T-helper 17 cell (primary cell): Measurements from ENCODE around the gene WDCP. TPM values are rescaled to one million over a fixed set of nuclear protein-coding genes. Genes with fewer than 3 reads are reported as not detected.

ENCODE experiments used
- ATAC-seq: fragments of 150-1000 bp; cut with Tn5 transposase; 2 replicates; pipeline ENCODE4 v1.10.0; 2021; ENCODE audit warnings: mild to moderate bottlenecking, moderate library complexity
- DNase-seq, 3 donors: peaks; one replicate each; pipeline versions ENCODE4 v3.0.0 to v3.0.0-alpha.2; 2020 to 2021
- H3K9me3 ChIP-seq: one replicate; pipeline ENCODE4 v1.7.0; 2013; ENCODE audit warnings: low read length, mild to moderate bottlenecking; ENCODE audit not compliant: control insufficient read depth, poor library complexity, severe bottlenecking
- H3K27ac Mint-ChIP-seq: one replicate; pipeline ENCODE4 v1.8.0; 2022; ENCODE audit warnings: mild to moderate bottlenecking, moderate library complexity, mixed read lengths
- H3K27me3 Mint-ChIP-seq: one replicate; pipeline ENCODE4 v1.8.0; 2022; ENCODE audit warnings: mixed read lengths
- H3K36me3 Mint-ChIP-seq: one replicate; pipeline ENCODE4 v1.8.0; 2022; ENCODE audit warnings: low read depth, mixed read lengths
- H3K4me1 Mint-ChIP-seq: one replicate; pipeline ENCODE4 v1.8.0; 2022; ENCODE audit warnings: mild to moderate bottlenecking, mixed read lengths
- H3K4me3 Mint-ChIP-seq: one replicate; pipeline ENCODE4 v1.8.0; 2022; ENCODE audit warnings: mild to moderate bottlenecking, moderate library complexity, mixed read lengths
- total RNA-seq, 4 donors: library from RNA in 2 of 4; stranded (reverse) in 2 of 4; gene quantifications; one replicate each; pipeline ENCODE4 v1.2.3 and lab custom pipeline; 2022 to 2026

The WDCP gene
- total RNA-seq, 2 donors from 2014 or later = 3.4 to 3.7 TPM

GRCh38 chr2:24077535-24077877 lies 30.3 kb upstream of the WDCP start:
- peak overlapping the region; percentile 92 for H3K27ac Mint-ChIP-seq
- DNase-seq (no peak), ATAC-seq (no peak)
- H3K4me1 Mint-ChIP-seq = peaks cover 19% of the 10 kb centered on the region
- no peaks in the 10 kb centered on the region for H3K27me3 Mint-ChIP-seq
- H3K9me3 ChIP-seq = no peaks in the 10 kb centered on the region
- H3K4me3 Mint-ChIP-seq = peak overlapping the region; percentile 95
- H3K36me3 Mint-ChIP-seq = no peaks in the 10 kb centered on the region

DNA sequence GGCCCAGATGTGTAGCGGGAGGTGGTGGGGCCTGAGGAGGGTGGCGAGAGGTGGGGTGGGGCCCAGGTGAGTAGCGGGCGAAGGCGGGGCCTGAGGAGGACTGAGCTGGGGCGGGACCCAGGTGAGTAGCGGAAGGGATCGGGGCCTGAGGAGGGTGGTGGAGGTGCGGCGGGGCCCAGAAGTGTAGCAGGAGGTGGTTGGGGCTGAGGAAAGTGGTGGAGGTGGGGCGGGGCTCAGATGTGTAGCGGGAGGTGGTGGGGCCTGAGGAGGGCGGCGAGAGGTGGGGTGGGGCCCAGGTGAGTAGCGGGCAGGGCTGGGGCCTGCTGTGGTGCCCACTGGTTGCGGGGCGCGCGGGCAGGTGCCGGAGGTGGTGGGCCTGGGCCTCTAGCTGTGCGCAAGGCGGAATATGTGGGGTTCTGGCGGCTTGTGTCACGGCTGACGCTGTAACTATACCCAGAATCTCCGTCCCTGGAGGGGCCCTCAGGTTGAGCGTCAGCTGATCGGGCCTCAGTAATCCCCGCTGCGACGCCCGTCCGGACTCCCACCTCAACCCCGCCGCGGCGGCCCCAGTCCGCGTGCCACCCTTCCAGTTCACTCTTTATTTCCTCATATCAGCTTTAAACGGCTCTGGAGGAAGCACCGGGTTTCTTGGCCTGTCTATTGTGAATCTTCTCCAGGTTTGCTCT lies 29.8 kb upstream of the WDCP start:
- peak; percentile 33 for ATAC-seq
- no peaks in the 10 kb centered on the region for H3K9me3 ChIP-seq
- Mint-ChIP-seq H3K27ac (peak overlapping the region; percentile 92), H3K4me3 (peak overlapping the region; percentile 95), H3K27me3 (no peaks in the 10 kb centered on the region), H3K4me1 (peaks cover 23% of the 10 kb centered on the region), H3K36me3 (no peaks in the 10 kb centered on the region)
- DNase-seq = no peak

DNA sequence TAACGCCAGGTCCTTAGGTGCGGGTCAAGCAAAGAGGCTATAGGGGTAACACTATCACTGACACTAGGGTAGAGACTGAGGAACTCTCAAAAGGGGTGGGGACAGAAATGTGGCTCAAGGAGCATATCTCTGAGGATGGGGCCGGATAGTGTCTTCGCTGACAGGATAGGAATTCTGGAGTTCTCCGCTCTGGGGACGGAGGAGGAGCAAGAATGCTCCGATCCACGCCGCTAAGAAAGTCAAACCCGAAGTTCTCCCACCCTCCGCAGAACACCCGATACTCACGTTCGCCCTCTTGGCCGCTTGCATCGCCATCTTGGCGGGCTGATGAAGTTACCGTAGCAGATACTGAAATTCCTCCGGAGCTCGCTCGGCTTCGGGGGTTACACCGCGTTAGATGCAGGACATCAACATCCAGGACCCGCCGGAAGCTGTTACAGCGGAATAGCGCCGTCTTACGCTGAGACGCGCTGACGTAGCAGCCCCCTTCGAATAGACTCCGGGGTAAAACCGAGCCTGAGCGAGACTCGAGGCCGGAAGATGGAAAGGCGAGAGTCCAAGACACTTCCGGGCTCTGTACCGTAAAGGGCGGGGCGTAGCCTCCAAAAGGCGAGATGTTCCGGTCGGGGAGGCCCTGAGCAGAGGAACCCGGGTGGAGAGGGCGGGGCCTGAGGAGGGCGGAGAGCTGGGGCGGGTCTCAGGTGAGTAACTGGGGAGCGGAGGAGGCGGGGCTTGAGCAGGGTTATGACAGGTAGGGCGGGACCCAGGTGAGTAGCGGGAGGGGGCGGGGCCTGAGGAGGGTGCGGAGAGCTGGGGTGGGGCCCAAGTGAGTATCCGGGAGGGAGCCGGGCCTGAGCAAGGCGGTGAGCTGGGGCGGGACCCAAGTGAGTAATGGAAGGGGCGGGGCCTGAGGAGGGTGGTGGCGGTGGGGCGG lies 29.0 kb upstream of the WDCP start, which contains the start of gene SF3B6:
Gene SF3B6 (minus strand): TSS at position 412 of the 934 bp plus-strand sequence. CDS start 97 bp downstream, at position 315.
- ATAC-seq (peak; percentile 86), DNase-seq (peak; percentile 99 to 100 (median 100))
- no peaks in the 10 kb centered on the region for H3K9me3 ChIP-seq
- Mint-ChIP-seq H3K4me1 (peaks cover 23% of the 10 kb centered on the region), H3K4me3 (peak within 1 kb of the TSS; percentile 95), H3K36me3 (no peaks in the 10 kb centered on the region), H3K27ac (peak within 1 kb of the TSS; percentile 92), H3K27me3 (no peaks in the 10 kb centered on the region)

GRCh38 chr2:24075259-24075658 lies 28.1 kb upstream of the WDCP start:
- peaks cover 23% of the 10 kb centered on the region for H3K4me1 Mint-ChIP-seq
- H3K27ac Mint-ChIP-seq = peak overlapping the region; percentile 92
- no peaks in the 10 kb centered on the region for H3K36me3 Mint-ChIP-seq
- H3K9me3 ChIP-seq = no peaks in the 10 kb centered on the region
- DNase-seq (no peak), ATAC-seq (no peak)
- peak overlapping the region; percentile 95 for H3K4me3 Mint-ChIP-seq
- H3K27me3 Mint-ChIP-seq = no peaks in the 10 kb centered on the region

DNA sequence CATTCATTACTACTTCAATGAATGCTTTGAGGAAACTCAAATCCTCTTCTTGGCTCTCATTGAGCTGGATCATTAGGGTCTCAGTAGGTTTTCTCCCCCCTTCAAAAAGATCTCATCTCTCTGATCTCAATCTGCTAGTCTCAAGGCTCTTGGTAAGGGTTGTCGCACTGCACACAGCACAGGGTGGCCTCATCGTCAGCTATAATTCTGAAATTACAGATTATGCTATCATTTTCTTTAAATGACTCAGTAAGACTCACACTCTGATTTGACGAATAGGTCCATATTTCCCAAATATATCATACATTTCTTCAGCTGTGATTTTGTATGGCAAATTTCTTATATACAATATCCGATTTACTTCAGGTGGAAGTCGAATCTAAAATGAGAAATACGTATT lies 26.6 kb upstream of the WDCP start:
- ATAC-seq = no peak
- no peaks in the 10 kb centered on the region for H3K9me3 ChIP-seq
- no peak overlapping the region for H3K4me3 Mint-ChIP-seq
- H3K27me3 Mint-ChIP-seq = no peaks in the 10 kb centered on the region
- peaks cover 23% of the 10 kb centered on the region for H3K4me1 Mint-ChIP-seq
- no peak for DNase-seq
- H3K36me3 Mint-ChIP-seq = no peaks in the 10 kb centered on the region
- H3K27ac Mint-ChIP-seq = peak overlapping the region; percentile 92

DNA sequence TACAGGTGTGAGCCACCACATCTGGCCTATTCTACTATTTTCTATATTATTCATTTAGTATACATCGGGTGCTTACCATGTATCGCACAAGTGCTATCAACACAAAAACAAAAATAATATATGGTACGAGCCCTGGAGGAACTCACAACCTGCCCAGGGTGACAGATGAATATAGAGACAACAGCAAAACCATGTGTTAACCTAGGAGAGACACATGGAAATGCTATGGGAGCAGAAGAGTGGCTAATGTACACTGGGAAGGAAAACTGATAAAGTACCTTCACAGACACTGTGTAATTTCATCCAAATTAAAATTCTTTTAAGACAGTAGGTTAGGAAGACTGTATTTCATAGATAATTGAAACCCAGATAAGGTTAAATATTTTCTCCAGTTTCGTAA lies 25.1 kb upstream of the WDCP start:
- DNase-seq (no peak), ATAC-seq (no peak)
- Mint-ChIP-seq H3K27me3 (no peaks in the 10 kb centered on the region), H3K36me3 (no peaks in the 10 kb centered on the region), H3K4me3 (no peak overlapping the region), H3K4me1 (peaks cover 16% of the 10 kb centered on the region), H3K27ac (no peak overlapping the region)
- H3K9me3 ChIP-seq = no peaks in the 10 kb centered on the region

GRCh38 chr2:24065341-24065740 lies 18.1 kb upstream of the WDCP start:
- H3K36me3 Mint-ChIP-seq = no peaks in the 10 kb centered on the region
- no peak for ATAC-seq
- H3K9me3 ChIP-seq = no peaks in the 10 kb centered on the region
- no peak overlapping the region for H3K27ac Mint-ChIP-seq
- no peaks in the 10 kb centered on the region for H3K27me3 Mint-ChIP-seq
- no peak for DNase-seq
- H3K4me3 Mint-ChIP-seq = no peak overlapping the region
- H3K4me1 Mint-ChIP-seq = no peaks in the 10 kb centered on the region

DNA sequence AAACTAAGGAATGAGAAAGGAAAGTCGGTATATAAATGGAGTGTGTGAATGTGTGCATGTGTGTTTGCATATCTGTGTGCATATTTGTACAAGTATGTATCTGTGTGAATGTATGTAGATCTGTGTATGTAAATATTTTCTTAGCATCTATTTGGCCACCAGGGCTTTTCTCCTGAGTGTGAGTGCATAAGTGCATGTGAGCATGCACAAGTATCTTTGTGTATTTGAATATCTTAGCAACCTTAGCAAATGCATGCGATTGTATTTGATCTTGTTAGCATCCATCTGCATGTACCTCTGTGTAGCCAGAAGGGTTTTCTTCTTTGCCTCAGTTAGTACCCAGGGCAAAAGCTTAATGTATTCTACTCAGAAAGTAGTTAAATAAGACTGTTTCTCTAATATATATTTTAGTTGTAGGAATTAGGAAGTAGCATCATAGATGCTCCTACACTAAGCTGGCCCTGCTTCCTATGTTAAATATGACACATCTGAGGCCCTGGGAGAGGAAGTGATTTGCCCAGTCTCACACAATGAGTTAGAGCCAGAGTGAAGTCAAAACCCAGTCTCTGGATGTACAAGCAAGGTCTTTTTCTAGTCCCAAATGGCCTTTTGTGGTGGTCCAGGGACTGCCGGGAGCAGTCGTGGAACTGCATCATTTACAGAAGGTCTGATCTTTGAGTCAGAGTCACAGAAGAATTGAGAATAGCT lies 11.5 kb upstream of the WDCP start:
- Mint-ChIP-seq H3K27ac (no peak overlapping the region), H3K4me3 (no peak overlapping the region), H3K36me3 (no peaks in the 10 kb centered on the region), H3K4me1 (peaks cover 4% of the 10 kb centered on the region), H3K27me3 (no peaks in the 10 kb centered on the region)
- no peak for DNase-seq
- no peak for ATAC-seq
- no peaks in the 10 kb centered on the region for H3K9me3 ChIP-seq

DNA sequence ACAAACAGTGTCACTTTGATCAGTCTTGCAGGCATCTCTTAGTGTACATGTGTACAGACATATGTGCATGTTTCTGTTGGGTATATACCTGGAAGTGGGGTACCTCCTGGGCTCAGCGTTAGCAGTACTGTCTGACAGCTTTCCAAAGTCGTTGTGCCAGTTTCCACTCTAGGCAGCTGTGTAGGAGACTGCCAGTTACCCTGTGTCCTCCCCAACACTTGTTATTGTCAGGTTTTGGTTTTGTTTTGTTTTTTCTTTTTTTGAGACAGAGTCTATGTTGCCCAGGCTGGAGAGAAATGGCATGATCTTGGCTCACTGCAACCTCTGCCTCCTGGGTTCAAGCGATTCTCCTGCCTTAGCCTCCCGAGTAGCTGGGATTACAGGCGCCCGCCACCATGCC lies 8.6 kb upstream of the WDCP start:
- no peaks in the 10 kb centered on the region for H3K36me3 Mint-ChIP-seq
- no peak for ATAC-seq

DNA sequence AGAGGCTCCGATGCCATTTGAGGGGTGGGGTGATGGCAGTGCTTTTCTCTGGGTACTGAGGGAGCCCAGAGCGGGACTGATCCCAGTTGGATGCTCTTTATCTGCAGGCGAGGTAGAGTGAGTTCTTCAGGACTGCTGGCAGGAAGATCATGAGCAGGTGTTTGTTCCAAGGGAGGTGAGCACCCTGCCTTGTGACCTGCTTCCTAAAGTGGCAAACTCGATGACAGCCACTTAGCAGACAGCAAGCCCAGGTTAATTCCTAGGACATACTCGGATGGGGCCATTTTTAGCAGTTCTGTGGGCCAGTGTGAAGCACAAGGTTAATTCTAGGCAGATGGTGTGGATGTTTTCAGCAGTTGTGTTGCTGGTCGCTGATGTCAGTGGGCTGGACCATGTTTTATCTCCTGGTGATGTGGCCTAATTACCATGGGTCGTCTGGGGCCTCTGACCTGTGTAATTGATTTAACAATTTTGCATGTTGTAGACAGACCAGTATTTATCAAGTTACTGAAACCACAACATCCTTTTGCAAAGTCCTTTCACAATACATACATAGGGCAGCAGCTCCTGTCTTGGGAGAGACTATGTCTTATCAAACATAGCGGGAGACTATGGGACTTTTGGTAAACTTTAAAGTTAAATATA lies 7.3 kb upstream of the WDCP start:
- Mint-ChIP-seq H3K27me3 (no peaks in the 10 kb centered on the region), H3K4me3 (no peak overlapping the region), H3K27ac (no peak overlapping the region), H3K4me1 (peaks cover 4% of the 10 kb centered on the region), H3K36me3 (no peaks in the 10 kb centered on the region)
- ATAC-seq (no peak), DNase-seq (no peak)
- H3K9me3 ChIP-seq = no peaks in the 10 kb centered on the region

More for the DNA sequence above, 8.6 kb upstream of the WDCP start:
- Mint-ChIP-seq H3K27ac (no peak overlapping the region), H3K4me1 (peaks cover 4% of the 10 kb centered on the region), H3K27me3 (no peaks in the 10 kb centered on the region), H3K4me3 (no peak overlapping the region)
- DNase-seq = no peak
- H3K9me3 ChIP-seq = no peaks in the 10 kb centered on the region

DNA sequence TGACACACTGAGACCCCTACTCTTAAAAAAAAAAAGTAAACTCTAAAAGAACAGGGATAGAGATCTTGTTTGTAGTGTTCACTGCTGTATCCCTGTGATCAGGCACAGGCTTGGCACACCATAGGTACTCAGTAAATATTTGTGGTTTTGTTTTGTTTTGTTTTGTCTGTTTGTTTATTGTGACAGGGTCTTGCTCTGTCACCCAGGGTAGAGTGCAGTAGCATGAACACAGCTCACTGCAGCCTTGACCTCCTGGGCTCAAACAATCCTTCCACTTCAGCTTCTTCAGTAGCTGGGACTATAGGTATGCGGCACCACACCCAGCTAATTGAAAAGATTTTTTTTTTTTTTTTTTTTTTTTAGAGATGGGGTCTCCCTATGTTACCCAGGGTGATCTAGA lies 5.8 kb upstream of the WDCP start:
- Mint-ChIP-seq H3K4me3 (no peak overlapping the region), H3K4me1 (peaks cover 6% of the 10 kb centered on the region), H3K27me3 (no peaks in the 10 kb centered on the region), H3K27ac (no peak overlapping the region), H3K36me3 (no peaks in the 10 kb centered on the region)
- DNase-seq = no peak
- H3K9me3 ChIP-seq = no peaks in the 10 kb centered on the region
- ATAC-seq = no peak

GRCh38 chr2:24051833-24052232 lies 4.6 kb upstream of the WDCP start:
- peaks cover 16% of the 10 kb centered on the region for H3K4me1 Mint-ChIP-seq
- no peak for DNase-seq
- H3K9me3 ChIP-seq = no peaks in the 10 kb centered on the region
- no peak for ATAC-seq
- no peak overlapping the region for H3K27ac Mint-ChIP-seq
- H3K27me3 Mint-ChIP-seq = no peaks in the 10 kb centered on the region
- H3K36me3 Mint-ChIP-seq = peaks cover 3% of the 10 kb centered on the region
- no peak overlapping the region for H3K4me3 Mint-ChIP-seq
